Non-pigmented ciliary epithelial cell (primary cell): ENCODE results near the gene CKS2.
"Not testable (repeated sequence)": the region's sequence is repeated elsewhere in the genome, so short reads cannot be mapped to it uniquely, and the experiment has no call there.

Experiments used
- DNase-seq: peaks from one replicate; pipeline ENCODE4 v3.0.0-alpha.2; 2010; ENCODE audit warnings: low read depth

Gene CKS2

DNA sequence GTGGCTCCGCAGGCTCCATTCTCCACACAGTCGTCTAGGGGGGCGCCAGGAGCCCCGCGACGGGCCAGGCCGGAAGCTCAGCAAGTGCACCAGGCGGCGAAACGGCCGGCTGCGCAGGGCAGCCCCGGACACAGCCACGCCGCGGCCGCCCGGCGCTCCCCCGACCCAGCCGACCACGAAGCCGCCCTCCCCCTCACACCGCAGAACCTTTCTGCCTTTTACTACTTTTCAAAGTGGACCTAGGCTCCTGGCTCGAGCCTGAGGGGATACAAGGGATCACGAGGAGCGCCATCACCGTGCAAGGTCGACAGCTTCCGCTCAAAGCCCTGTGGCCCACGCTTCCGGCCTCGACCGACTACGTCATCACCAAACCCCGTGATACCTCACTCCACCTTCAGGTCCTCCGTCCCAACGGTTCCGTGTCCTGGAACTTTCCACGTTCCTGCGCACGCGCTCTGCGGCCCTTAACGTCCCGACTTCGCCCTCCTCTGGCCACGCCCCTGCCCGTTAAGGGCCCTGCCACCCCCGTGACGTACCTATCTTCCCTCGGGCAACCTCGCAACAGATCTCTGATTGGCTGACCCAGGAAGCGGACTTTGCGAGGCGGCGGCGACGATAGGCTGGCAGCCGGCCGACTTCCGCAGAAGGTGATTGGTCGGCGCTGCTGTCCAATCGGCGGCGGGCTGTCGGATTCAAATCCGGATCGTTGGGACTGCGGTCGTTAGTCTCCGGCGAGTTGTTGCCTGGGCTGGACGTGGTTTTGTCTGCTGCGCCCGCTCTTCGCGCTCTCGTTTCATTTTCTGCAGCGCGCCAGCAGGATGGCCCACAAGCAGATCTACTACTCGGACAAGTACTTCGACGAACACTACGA lies at the start of gene CKS2:
CKS2 (plus strand) TSS at position 721 of the 871 bp plus-strand sequence; CDS start at position 819, 98 bp downstream.
- DNase-seq, result peak; percentile 99

- no peak for DNase-seq
These were observed 37.3 kb upstream of the CKS2 start for GRCh38 chr9:89273528-89274279.

- peak; percentile 87 for DNase-seq
These were observed 36.2 kb upstream of the CKS2 start for GRCh38 chr9:89274838-89275237.

- DNase-seq, result not testable (repeated sequence)
These were observed 35.0 kb upstream of the CKS2 start for GRCh38 chr9:89276040-89276439.

- no peak for DNase-seq
These were observed 34.0 kb upstream of the CKS2 start for GRCh38 chr9:89277043-89277442.

DNA sequence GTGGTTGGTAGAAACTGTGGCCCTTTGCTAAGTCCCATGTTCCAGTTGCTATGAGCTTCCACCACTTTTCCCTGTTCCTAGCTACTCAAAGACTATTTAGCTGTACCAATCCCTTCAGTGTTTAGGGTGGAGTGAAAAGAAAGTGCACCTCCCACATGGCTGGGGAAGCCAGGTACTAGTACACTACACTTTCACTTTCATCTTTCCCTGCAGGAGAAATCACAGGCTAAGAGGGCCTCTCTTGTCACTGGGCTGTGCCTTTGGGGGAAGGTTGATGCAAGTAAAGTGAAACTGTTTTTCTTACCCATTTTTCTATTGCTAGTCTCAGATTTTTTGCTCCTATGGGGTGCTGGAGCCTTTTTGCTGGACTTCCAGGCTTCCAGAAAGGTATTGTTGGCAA lies 33.5 kb upstream of the CKS2 start:
- no peak for DNase-seq

DNA sequence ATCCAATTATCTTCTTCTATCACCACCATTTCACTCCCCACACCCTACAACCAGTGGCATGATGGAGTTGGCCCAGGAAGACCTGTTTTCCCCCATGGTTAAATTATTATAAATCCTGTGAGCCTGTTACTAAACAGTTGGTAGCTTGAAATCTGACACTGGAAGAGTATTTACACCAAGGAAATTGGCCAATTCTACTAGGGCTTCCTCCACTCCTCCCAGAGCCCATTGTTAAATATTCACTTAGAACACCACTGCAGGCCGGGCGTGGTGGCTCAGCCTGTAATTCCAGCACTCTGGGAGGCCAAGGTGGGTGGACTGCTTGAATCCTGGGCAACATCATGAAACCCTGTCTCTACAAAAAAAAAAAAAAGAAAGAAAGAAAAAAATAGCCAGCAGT lies 32.4 kb upstream of the CKS2 start:
- no peak for DNase-seq

GRCh38 chr9:89278997-89279739 lies 31.8 kb upstream of the CKS2 start:
- peak; percentile 26 for DNase-seq

- DNase-seq, result no peak
These were observed 29.9 kb upstream of the CKS2 start for GRCh38 chr9:89281106-89281505.

DNA sequence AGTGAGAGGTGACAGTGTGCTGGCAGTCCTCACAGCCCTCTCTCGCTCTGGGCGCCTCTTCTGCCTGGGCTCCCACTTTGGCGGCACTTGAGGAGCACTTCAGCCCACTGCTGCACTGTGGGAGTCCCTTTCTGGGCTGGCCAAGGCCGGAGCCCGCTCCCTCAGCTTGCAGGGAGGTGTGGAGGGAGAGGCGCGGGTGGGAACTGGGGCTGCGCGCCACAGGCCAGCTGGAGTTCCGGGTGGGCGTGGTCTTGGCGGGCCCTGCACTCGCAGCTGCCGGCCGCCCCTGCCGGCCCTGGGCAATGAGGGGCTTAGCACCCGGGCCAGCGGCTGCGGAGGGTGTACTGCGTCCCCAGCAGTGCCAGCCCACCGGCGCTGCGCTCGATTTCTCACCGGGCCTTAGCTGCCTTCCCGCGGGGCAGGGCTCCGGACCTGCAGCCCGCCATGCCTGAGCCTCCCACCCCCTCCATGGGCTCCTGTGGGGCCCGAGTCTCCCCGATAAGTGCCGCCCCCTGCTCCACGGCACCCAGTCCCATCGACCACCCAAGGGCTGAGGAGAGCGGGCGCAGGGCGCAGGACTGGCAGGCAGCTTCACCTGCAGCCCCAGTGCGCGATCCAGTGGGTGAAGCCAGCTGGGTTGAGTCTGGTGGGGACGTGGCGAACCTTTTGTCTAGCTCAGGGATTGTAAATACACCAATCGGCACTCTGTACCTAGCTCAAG lies 28.6 kb upstream of the CKS2 start:
- not testable (repeated sequence) for DNase-seq

GRCh38 chr9:89284076-89284475 lies 26.9 kb upstream of the CKS2 start:
- DNase-seq, result no peak

GRCh38 chr9:89291741-89292140 lies 19.3 kb upstream of the CKS2 start:
- no peak for DNase-seq

GRCh38 chr9:89293014-89293413 lies 18.0 kb upstream of the CKS2 start:
- no peak for DNase-seq

- no peak for DNase-seq
These were observed 15.6 kb upstream of the CKS2 start for GRCh38 chr9:89295400-89295799.

DNA sequence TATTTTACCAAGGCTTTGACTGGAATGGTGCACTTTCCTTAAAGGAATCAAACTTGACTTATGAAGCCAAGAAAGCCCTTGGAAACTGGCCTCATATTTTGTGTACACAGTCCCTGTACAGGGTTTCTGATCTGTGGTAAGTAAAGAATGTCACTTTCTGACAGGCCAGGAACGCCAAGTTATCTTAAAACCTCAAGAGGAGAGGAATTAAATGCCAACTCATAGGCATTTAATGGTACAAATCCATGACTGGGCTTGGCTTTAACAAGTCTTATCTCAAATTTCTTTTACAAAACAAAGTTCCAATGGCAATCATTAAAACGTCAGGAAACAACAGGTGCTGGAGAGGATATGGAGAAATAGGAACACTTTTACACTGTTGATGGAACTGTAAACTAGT lies 9.0 kb upstream of the CKS2 start:
- not testable (repeated sequence) for DNase-seq

- no peak for DNase-seq
These were observed 6.8 kb upstream of the CKS2 start for GRCh38 chr9:89304020-89304833.

DNA sequence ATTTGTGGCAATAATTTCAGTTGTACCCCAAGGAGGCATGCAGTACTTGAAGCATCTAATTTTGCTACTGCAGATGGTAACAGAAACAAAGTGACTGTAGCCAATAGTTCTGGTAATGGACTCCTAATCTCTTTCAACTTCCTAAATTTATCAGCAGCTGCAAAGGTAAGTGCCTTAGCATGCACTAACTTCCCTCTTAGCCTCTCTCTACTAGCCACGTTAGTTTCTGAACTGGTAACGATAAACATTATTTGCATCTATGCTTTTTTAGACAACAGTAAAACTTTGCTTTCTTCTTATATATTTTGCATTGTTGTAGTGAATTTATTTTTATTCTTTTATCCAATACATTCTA lies 6.2 kb upstream of the CKS2 start:
- no peak for DNase-seq

- no peak for DNase-seq
These were observed 5.1 kb upstream of the CKS2 start for GRCh38 chr9:89305868-89306267.

- no peak for DNase-seq
These were observed 1.8 kb upstream of the CKS2 start for GRCh38 chr9:89309166-89309565.

DNA sequence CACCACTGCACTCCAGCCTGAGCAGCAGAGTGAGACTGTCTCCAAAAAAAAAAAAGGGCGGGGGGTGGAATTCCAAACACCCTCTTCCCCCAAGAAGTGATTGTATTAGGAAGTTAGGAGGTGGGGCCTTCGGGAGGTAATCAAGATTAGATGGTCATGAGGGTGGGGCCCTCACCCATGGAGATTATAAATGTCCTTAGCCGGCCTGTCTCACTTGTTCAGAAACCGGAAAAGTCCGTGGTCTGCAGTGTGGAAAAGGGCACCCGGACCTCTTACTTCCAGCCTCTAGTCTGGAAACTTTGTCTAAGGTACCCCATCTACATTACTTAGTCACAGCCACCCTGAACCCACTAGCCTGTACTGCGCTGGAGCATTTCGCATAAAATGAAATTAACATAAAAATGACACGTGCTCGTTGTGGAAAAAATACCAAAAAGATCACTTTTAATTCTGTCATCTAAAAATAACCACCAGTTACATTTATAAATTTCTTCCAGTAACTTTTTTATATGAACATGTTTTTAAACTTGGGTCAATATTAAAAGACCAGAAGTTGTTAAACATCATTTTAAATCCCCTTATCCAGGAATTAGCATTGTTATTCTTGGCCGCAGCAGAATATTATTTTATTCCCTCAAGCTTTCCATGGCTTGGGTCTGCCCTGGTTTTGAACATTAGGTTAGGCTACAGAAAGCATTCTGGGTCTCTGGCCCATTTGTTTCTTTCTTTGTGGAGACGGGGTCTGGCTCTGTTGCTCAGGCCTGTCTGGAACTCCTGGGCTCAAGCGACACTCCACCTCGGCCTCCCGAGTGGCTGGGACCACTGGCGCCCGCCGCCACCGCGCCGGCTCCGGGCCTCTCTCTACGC lies 1.2 kb upstream of the CKS2 start:
- DNase-seq, result no peak
